ENCODE data around the gene ARRDC2. TPM values are rescaled to one million over a fixed set of nuclear protein-coding genes. Genes with fewer than 3 reads are reported as not detected.
"Not testable (repeated sequence)": the region's sequence is repeated elsewhere in the genome, so short reads cannot be mapped to it uniquely, and the experiment has no call there.

Gene ARRDC2
- total RNA-seq, 1 experiment from 2014 or later, result 15.5 TPM

DNA sequence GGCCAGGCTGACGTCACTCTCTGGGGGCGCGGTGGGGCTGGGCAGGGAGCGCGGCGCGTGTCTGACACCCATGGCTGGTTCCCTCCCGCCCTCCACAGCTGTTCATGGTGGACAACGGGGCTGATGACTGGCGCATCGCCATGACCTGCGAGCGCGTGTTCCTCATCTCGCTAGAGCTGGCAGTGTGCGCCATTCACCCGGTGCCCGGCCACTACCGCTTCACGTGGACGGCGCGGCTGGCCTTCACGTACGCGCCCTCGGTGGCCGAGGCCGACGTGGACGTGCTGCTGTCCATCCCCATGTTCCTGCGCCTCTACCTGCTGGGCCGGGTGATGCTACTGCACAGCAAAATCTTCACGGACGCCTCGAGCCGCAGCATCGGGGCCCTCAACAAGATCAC, 26.4 kb upstream of the ARRDC2 start:
- Histone ChIP-seq H2AFZ (no peak overlapping the region), H3K36me3 (ENCODE audit: low read depth) (no peaks in the 10 kb centered on the region), H3K4me2 (no peak overlapping the region), H3K4me1 (replicated peaks; ENCODE audit: insufficient read depth) (no peaks in the 10 kb centered on the region), H3K9me3 (ENCODE audit: insufficient read depth, low read depth) (no peaks in the 10 kb centered on the region), H3K79me2 (ENCODE audit: low read depth) (no peaks in the 10 kb centered on the region), H3K9me2 (ENCODE audit: insufficient read depth) (no peaks in the 10 kb centered on the region), H3K27ac (no peak overlapping the region), H3F3A (ENCODE audit: insufficient read depth, low read depth) (0 out of 2 replicates have a peak, but pooled peaks cover 3% of the 10 kb centered on the region), H4K20me1 (ENCODE audit: insufficient read depth) (no peaks in the 10 kb centered on the region), H3K4me3 (no peak overlapping the region), H3K27me3 (ENCODE audit: insufficient read depth, low read depth) (peaks cover 11% of the 10 kb centered on the region)
- intact Hi-C loops (cut with micrococcal nuclease; ENCODE audit: unreplicated experiment), result no loop called here
- ChIA-PET CTCF (no interaction called here), POLR2A (ENCODE audit: unreplicated experiment) (no interaction called here)
- TF ChIP-seq, protein P1, sequence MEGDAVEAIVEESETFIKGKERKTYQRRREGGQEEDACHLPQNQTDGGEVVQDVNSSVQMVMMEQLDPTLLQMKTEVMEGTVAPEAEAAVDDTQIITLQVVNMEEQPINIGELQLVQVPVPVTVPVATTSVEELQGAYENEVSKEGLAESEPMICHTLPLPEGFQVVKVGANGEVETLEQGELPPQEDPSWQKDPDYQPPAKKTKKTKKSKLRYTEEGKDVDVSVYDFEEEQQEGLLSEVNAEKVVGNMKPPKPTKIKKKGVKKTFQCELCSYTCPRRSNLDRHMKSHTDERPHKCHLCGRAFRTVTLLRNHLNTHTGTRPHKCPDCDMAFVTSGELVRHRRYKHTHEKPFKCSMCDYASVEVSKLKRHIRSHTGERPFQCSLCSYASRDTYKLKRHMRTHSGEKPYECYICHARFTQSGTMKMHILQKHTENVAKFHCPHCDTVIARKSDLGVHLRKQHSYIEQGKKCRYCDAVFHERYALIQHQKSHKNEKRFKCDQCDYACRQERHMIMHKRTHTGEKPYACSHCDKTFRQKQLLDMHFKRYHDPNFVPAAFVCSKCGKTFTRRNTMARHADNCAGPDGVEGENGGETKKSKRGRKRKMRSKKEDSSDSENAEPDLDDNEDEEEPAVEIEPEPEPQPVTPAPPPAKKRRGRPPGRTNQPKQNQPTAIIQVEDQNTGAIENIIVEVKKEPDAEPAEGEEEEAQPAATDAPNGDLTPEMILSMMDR (conservative IDR thresholded peaks at IDR 0.05), result no peak
- no peak for TF ChIP-seq EZH2 (IDR thresholded peaks at IDR 0.05; ENCODE audit: low read depth)
- no peak for DNase-seq
- BruUV-seq (replicated peaks), result no TSS peak

DNA sequence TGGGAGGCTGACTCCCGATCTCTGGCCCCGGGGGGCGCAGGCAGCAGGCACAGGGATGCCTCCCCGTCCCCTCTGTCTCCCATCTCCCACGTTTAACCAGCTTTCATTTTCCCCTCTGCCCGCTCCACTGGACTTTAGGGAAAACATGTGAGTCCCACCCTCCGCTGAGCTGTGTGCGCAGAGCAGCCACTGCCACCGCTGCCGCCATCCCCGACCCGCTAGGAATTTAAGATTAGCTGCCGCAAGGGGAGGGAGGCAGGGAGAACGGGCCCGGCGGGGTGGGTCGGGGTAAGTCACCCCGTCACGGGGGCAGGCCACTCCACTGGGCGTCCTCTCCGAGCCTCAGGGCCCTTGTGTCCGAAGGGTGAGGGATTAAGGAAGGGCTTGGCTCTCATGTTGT, 25.5 kb upstream of the ARRDC2 start:
- H3K4me2 ChIP-seq, result no peak overlapping the region
- peaks cover 11% of the 10 kb centered on the region for H3K27me3 ChIP-seq (ENCODE audit: insufficient read depth, low read depth)
- TF ChIP-seq, protein P1 (conservative IDR thresholded peaks at IDR 0.05), result no peak
- TF ChIP-seq EZH2 (IDR thresholded peaks at IDR 0.05; ENCODE audit: low read depth), result no peak
- H2AFZ ChIP-seq, result no peak overlapping the region
- no peaks in the 10 kb centered on the region; the same call in 1 of the 2 replicates for H4K20me1 ChIP-seq (ENCODE audit: insufficient read depth)
- no peaks in the 10 kb centered on the region for H3K36me3 ChIP-seq (ENCODE audit: low read depth)
- H3K9me2 ChIP-seq (ENCODE audit: insufficient read depth), result no peaks in the 10 kb centered on the region
- ChIA-PET POLR2A (ENCODE audit: unreplicated experiment) (no interaction called here), CTCF (interaction anchor here (0.6 kb wide), 2 partner anchors 180 to 927 kb away, joined by 4 to 12 read pairs; no protein-coding TSS in a partner anchor)
- peaks cover 6% of the 10 kb centered on the region; the same call in 1 of the 2 replicates for H3F3A ChIP-seq (ENCODE audit: insufficient read depth, low read depth)
- intact Hi-C loops (cut with micrococcal nuclease; ENCODE audit: unreplicated experiment), result no loop called here
- no peaks in the 10 kb centered on the region for H3K9me3 ChIP-seq (ENCODE audit: insufficient read depth, low read depth)
- no peak for DNase-seq
- no peaks in the 10 kb centered on the region for H3K4me1 ChIP-seq (replicated peaks; ENCODE audit: insufficient read depth)
- no peak overlapping the region for H3K4me3 ChIP-seq
- no TSS peak for BruUV-seq (replicated peaks)
- H3K27ac ChIP-seq, result no peak overlapping the region
- H3K79me2 ChIP-seq (ENCODE audit: low read depth), result no peaks in the 10 kb centered on the region

DNA sequence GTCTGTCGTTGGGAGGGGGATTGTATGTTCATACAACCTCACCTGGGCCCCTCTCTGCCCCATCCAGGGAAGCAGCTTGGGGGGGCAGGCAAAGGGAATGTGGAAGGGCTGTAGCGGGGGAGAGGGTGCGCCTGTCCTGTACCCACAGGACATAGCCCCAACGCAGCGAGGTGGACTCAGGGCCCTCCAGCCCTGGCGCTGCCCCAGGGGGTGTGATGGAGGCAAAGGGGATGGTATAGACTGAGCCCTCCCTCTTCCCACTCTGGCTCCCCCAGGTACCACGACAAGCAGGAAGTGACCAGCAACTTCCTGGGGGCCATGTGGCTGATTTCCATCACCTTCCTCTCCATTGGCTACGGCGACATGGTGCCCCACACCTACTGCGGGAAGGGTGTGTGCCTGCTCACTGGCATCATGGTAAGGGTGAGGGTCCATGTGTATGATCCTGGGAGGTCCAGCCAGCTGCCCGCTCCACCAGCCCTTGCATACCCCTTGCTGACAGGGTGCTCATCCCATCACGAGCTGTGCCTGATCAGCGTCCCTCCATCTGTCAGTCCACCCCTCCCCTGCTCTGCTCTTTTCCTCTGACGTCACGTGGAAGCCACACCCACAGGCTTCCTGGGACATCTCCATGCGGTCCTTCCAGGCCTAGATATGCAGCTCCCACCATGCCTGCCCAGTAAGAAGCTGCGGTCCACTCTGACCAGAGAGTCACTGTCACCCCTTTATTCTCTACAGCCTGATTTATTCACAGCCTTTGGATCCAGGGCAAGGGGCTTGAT, 22.7 kb upstream of the ARRDC2 start:
- TF ChIP-seq, protein P1 (conservative IDR thresholded peaks at IDR 0.05), result no peak
- no peak for TF ChIP-seq EZH2 (IDR thresholded peaks at IDR 0.05; ENCODE audit: low read depth)
- Histone ChIP-seq H3K27ac (no peak overlapping the region), H2AFZ (no peak overlapping the region), H4K20me1 (ENCODE audit: insufficient read depth) (no peaks in the 10 kb centered on the region; the same call in 1 of the 2 replicates), H3K79me2 (ENCODE audit: low read depth) (no peaks in the 10 kb centered on the region), H3K36me3 (ENCODE audit: low read depth) (no peaks in the 10 kb centered on the region), H3K9me3 (ENCODE audit: insufficient read depth, low read depth) (no peaks in the 10 kb centered on the region), H3K4me3 (no peak overlapping the region), H3K4me1 (replicated peaks; ENCODE audit: insufficient read depth) (no peaks in the 10 kb centered on the region), H3K4me2 (no peak overlapping the region), H3K9me2 (ENCODE audit: insufficient read depth) (no peaks in the 10 kb centered on the region), H3K27me3 (ENCODE audit: insufficient read depth, low read depth) (peaks cover 11% of the 10 kb centered on the region), H3F3A (ENCODE audit: insufficient read depth, low read depth) (peaks cover 14% of the 10 kb centered on the region; the same call in 1 of the 2 replicates)
- no TSS peak for BruUV-seq (replicated peaks)
- ChIA-PET POLR2A (ENCODE audit: unreplicated experiment) (interaction anchor here (0.5 to 0.7 kb wide), 3 partner anchors 10 to 290 kb away, joined by 3 to 4 read pairs (median 3); no protein-coding TSS in a partner anchor), CTCF (no interaction called here)
- intact Hi-C loops (cut with micrococcal nuclease; ENCODE audit: unreplicated experiment), result no loop called here
- no peak for DNase-seq

DNA sequence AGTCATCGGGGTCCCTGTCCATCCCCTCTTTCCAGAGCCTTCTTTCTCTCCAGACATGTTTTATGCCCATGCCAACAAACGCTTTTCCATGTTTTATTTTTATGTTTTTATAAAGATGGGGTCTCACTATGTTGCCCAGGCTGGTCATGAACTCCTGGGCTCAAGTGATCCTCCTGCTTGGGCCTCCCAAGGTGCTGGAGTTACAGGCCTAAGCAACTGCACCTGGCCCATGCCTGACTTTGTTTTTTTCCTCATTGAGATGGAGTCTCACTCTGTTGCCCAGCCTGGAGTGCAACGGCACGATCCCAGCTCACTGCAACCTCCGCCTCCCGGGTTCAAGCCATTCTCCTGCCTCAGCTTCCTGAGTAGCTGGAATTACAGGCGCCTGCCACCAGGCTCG, 21.4 kb upstream of the ARRDC2 start:
- H3K9me3 ChIP-seq (ENCODE audit: insufficient read depth, low read depth); H3K27ac ChIP-seq; intact Hi-C loops (cut with micrococcal nuclease; ENCODE audit: unreplicated experiment); H3K4me3 ChIP-seq; H3K9me2 ChIP-seq (ENCODE audit: insufficient read depth); H3K4me1 ChIP-seq (replicated peaks; ENCODE audit: insufficient read depth); H3K27me3 ChIP-seq (ENCODE audit: insufficient read depth, low read depth); H4K20me1 ChIP-seq (ENCODE audit: insufficient read depth); H3K36me3 ChIP-seq (ENCODE audit: low read depth); H2AFZ ChIP-seq; BruUV-seq (replicated peaks); DNase-seq; H3K4me2 ChIP-seq; POLR2A ChIA-PET (ENCODE audit: unreplicated experiment); H3K79me2 ChIP-seq (ENCODE audit: low read depth): not testable (repeated sequence)
- CTCF ChIA-PET, result interaction anchor here (0.7 kb wide), 1 partner anchor 599 kb away, joined by 4 read pairs; no protein-coding TSS in a partner anchor
- peaks cover 19% of the 10 kb centered on the region; the same call in 1 of the 2 replicates for H3F3A ChIP-seq (ENCODE audit: insufficient read depth, low read depth)

Data from PC-9 (cell line).